Measurements from ENCODE around the gene GPR162. TPM values are rescaled to one million over a fixed set of nuclear protein-coding genes. Genes with fewer than 3 reads are reported as not detected.
A peak's percentile ranks its signal among the peaks of the same experiment; 100 is the strongest.

The GPR162 gene
- total and polyA plus RNA-seq, 7 experiments from 2014 or later, result 0.30 to 10.5 (median 0.38) TPM; not detected in 2

GRCh38 chr12:6779708-6780432, 41.8 kb upstream of the GPR162 start:
- Mint-ChIP-seq H3K27ac (peak overlapping the region; percentile 65 to 96 (median 84)), H3K4me3 (peak overlapping the region in 9 of 10 donors; percentile 13 to 90 (median 59)), H3K36me3 (peaks cover 0 to 16% (median 0%) of the 10 kb centered on the region in 5 donors), H3K4me1 (peaks cover 28 to 78% (median 64%) of the 10 kb centered on the region in 7 donors), H3K9me3 (no peaks in the 10 kb centered on the region), H3K27me3 (peaks cover 0 to 11% (median 1%) of the 10 kb centered on the region in 5 donors)
- CTCF ChIA-PET, result interaction anchor here (0.6 to 5.1 kb wide), 11 partner anchors 9 to 319 kb away, joined by 3 to 48 read pairs (median 3); partner anchors contain the start of genes CD4, MLF2 and PTMS
- Histone ChIP-seq H3K27ac (ENCODE audit: low read depth, low read length) (no peak overlapping the region), H3K36me3 (ENCODE audit: control insufficient read depth in 2 of 3, insufficient read depth in 3 of 3, low read length in 3 of 3) (no peaks in the 10 kb centered on the region), H3K27me3 (ENCODE audit: control insufficient read depth in 2 of 2, insufficient read depth in 2 of 2, low read length in 2 of 2) (no peaks in the 10 kb centered on the region), H3K9me3 (ENCODE audit: control insufficient read depth in 2 of 3, low read length in 3 of 3) (no peaks in the 10 kb centered on the region), H3K4me1 (ENCODE audit: control insufficient read depth in 2 of 2, insufficient read depth in 2 of 2, low read length in 2 of 2) (peaks cover 16 to 59% of the 10 kb centered on the region in 2 donors), H3K4me3 (ENCODE audit: low read length) (no peak overlapping the region)
- no peak for ATAC-seq
- intact Hi-C loops (cut with micrococcal nuclease), result loop anchor here (1.0 to 5.0 kb wide), 10 partner anchors 9 to 217 kb away; partner anchors contain the start of genes CD4 (in 2 of the 2), MLF2 (in 2 of the 2), ZNF384 (in 2 of the 2) and NOP2 (in 1 of the 2)
- POLR2A ChIA-PET, result interaction anchor here (0.6 to 5.1 kb wide), 12 partner anchors 8 to 1262 kb away, joined by 3 to 40 read pairs (median 4); partner anchors contain the start of genes CD4, CDCA3, GPR162 and LAG3
- no peak for DNase-seq

- peaks cover 0 to 7% (median 0%) of the 10 kb centered on the region in 5 donors for H3K27me3 Mint-ChIP-seq
- H3K27ac Mint-ChIP-seq, result peak overlapping the region in 7 of 9 donors; percentile 62 to 96 (median 84)
- no peak overlapping the region for H3K27ac ChIP-seq (ENCODE audit: low read depth, low read length)
- ATAC-seq (no peak), DNase-seq (peak in 1 of 9 donors; percentile 47)
- H3K9me3 Mint-ChIP-seq, result no peaks in the 10 kb centered on the region
- intact Hi-C loops (cut with micrococcal nuclease), result loop anchor here in 1 of 2 donors (1.0 kb wide), 1 partner anchor 13 kb away; no protein-coding TSS in a partner anchor
- H3K36me3 ChIP-seq (ENCODE audit: control insufficient read depth in 2 of 3, insufficient read depth in 3 of 3, low read length in 3 of 3), result no peaks in the 10 kb centered on the region
- H3K36me3 Mint-ChIP-seq, result peaks cover 0 to 11% (median 0%) of the 10 kb centered on the region in 5 donors
- H3K9me3 ChIP-seq (ENCODE audit: control insufficient read depth in 2 of 3, low read length in 3 of 3), result no peaks in the 10 kb centered on the region
- H3K4me1 ChIP-seq (ENCODE audit: control insufficient read depth in 2 of 2, insufficient read depth in 2 of 2, low read length in 2 of 2), result peaks cover 9 to 66% of the 10 kb centered on the region in 2 donors
- ChIA-PET CTCF (interaction anchor here (0.6 to 5.1 kb wide), 10 partner anchors 9 to 470 kb away, joined by 3 to 48 read pairs (median 4); partner anchors contain the start of genes CD4, MLF2, PLEKHG6 and PTMS), POLR2A (interaction anchor here (0.6 to 5.1 kb wide), 14 partner anchors 9 to 188 kb away, joined by 3 to 40 read pairs (median 4); partner anchors contain the start of genes CD4, CDCA3, GPR162 and LAG3)
- no peaks in the 10 kb centered on the region for H3K27me3 ChIP-seq (ENCODE audit: control insufficient read depth in 2 of 2, insufficient read depth in 2 of 2, low read length in 2 of 2)
- peaks cover 30 to 78% (median 67%) of the 10 kb centered on the region in 7 donors for H3K4me1 Mint-ChIP-seq
- H3K4me3 ChIP-seq (ENCODE audit: low read length), result no peak overlapping the region
- peak overlapping the region in 4 of 10 donors; percentile 6 to 53 (median 34) for H3K4me3 Mint-ChIP-seq
Measured at GRCh38 chr12:6780573-6780972, 41.0 kb upstream of the GPR162 start.

GRCh38 chr12:6782119-6782518, 39.5 kb upstream of the GPR162 start:
- Histone ChIP-seq H3K4me1 (ENCODE audit: control insufficient read depth in 2 of 2, insufficient read depth in 2 of 2, low read length in 2 of 2) (peaks cover 4 to 80% of the 10 kb centered on the region in 2 donors), H3K27ac (ENCODE audit: low read depth, low read length) (peak overlapping the region; percentile 88), H3K36me3 (ENCODE audit: control insufficient read depth in 2 of 3, insufficient read depth in 3 of 3, low read length in 3 of 3) (no peaks in the 10 kb centered on the region), H3K9me3 (ENCODE audit: control insufficient read depth in 2 of 3, low read length in 3 of 3) (no peaks in the 10 kb centered on the region), H3K27me3 (ENCODE audit: control insufficient read depth in 2 of 2, insufficient read depth in 2 of 2, low read length in 2 of 2) (no peaks in the 10 kb centered on the region), H3K4me3 (ENCODE audit: low read length) (no peak overlapping the region)
- Mint-ChIP-seq H3K9me3 (no peaks in the 10 kb centered on the region), H3K36me3 (peaks cover 0 to 5% (median 0%) of the 10 kb centered on the region in 5 donors), H3K27me3 (no peaks in the 10 kb centered on the region), H3K4me3 (peak overlapping the region in 7 of 10 donors; percentile 5 to 67 (median 23)), H3K27ac (peak overlapping the region; percentile 43 to 98 (median 94)), H3K4me1 (peaks cover 39 to 87% (median 80%) of the 10 kb centered on the region in 7 donors)
- peak in 1 of 9 donors; percentile 4 for DNase-seq
- ATAC-seq, result no peak
- ChIA-PET CTCF (interaction anchor here (0.7 to 5.1 kb wide), 7 partner anchors 10 to 69 kb away, joined by 3 to 24 read pairs (median 6); partner anchors contain the start of genes CDCA3, MLF2, PTMS and USP5), POLR2A (interaction anchor here (0.8 to 5.1 kb wide), 7 partner anchors 9 to 171 kb away, joined by 3 to 40 read pairs (median 5); partner anchors contain the start of genes LAG3 and MLF2)
- intact Hi-C loops (cut with micrococcal nuclease), result no loop called here

DNA sequence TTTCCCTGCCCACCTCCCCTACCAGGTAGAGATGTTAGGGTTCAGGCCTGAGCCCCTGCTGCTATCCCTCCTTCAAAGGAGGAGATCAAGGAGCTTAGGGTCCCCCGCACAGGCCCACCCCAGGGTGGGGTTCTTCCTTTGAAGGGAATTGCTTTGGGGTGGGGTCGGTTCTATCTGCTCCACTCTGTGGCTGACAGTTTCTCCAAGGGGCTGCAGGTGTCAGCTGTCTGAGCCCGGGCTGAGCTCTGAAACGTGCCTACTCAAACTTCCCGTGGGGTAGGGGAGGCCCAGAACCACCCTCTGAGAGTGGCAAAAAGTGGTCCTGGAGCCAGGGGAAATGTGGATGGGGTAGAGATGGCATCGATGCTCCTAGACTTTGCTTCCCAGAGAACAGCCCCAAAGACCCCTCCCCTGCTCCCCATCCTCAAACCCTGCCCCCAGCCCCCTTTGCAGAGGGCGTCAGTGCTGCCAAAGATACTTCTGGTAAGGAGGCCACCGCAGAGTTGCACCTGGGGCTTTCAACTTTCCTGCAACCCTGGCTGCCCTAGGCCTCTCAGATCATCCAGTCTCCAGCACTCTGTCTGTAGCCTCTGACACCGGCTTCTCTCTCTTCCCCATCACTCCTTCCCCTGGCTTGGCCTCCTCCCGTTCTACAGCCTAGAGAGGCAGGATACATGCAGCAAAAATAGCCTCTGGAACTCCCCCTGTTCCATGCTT, 38.6 kb upstream of the GPR162 start:
- intact Hi-C loops (cut with micrococcal nuclease), result loop anchor here in 1 of 2 donors (1.0 kb wide), 2 partner anchors 10 to 11 kb away; partner anchors contain the start of gene LAG3

DNA sequence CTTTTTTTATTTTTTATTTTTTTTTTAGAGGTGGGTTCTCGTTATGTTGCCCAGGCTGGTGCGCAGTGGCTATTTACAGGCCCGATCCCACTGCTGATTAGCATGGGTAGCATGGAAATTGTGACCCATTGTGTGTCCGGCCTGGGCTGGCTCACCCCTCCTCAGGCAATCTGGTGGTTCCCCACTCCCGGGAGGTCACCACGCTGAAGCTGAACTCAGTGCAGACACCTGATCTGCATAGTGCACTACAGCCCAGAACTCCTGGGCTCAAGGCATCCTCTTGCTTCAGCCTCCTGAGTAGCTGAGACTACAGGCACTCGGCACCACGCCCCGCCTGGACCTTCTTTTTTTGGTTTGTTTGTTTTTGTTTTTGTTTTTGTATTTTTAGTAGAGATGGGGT, 37.8 kb upstream of the GPR162 start:
- Histone ChIP-seq H3K9me3 (ENCODE audit: control insufficient read depth in 2 of 3, low read length in 3 of 3) (no peaks in the 10 kb centered on the region), H3K36me3 (ENCODE audit: control insufficient read depth in 2 of 3, insufficient read depth in 3 of 3, low read length in 3 of 3) (no peaks in the 10 kb centered on the region), H3K4me1 (ENCODE audit: control insufficient read depth in 2 of 2, insufficient read depth in 2 of 2, low read length in 2 of 2) (peaks cover under 1 to 83% of the 10 kb centered on the region in 2 donors), H3K27me3 (ENCODE audit: control insufficient read depth in 2 of 2, insufficient read depth in 2 of 2, low read length in 2 of 2) (no peaks in the 10 kb centered on the region), H3K27ac (ENCODE audit: low read depth, low read length) (peak overlapping the region; percentile 88), H3K4me3 (ENCODE audit: low read length) (no peak overlapping the region)
- DNase-seq (peak in 1 of 9 donors; percentile 1), ATAC-seq (no peak)
- H3K9me3 Mint-ChIP-seq, result no peaks in the 10 kb centered on the region
- peak overlapping the region; percentile 52 to 97 (median 94) for H3K27ac Mint-ChIP-seq
- ChIA-PET CTCF (interaction anchor here (1.2 to 5.1 kb wide), 3 partner anchors 17 to 173 kb away, joined by 3 to 24 read pairs (median 8); partner anchors contain the start of gene PTMS), POLR2A (interaction anchor here (0.6 to 5.1 kb wide), 8 partner anchors 9 to 94 kb away, joined by 3 to 40 read pairs (median 4); partner anchors contain the start of genes MLF2 and ZNF384)
- H3K4me3 Mint-ChIP-seq, result peak overlapping the region in 4 of 10 donors; percentile 55 to 67 (median 59)
- intact Hi-C loops (cut with micrococcal nuclease), result loop anchor here in 1 of 2 donors (1.0 kb wide), 2 partner anchors 9 to 12 kb away; partner anchors contain the start of gene LAG3
- H3K4me1 Mint-ChIP-seq, result peaks cover 39 to 87% (median 84%) of the 10 kb centered on the region in 7 donors
- no peaks in the 10 kb centered on the region for H3K27me3 Mint-ChIP-seq
- H3K36me3 Mint-ChIP-seq, result no peaks in the 10 kb centered on the region

More for the DNA sequence above, 38.6 kb upstream of the GPR162 start:
- ChIA-PET CTCF (interaction anchor here (0.6 to 5.1 kb wide), 7 partner anchors 9 to 173 kb away, joined by 3 to 24 read pairs (median 3); partner anchors contain the start of genes CDCA3, MLF2, PTMS and USP5), POLR2A (interaction anchor here (0.6 to 5.1 kb wide), 11 partner anchors 9 to 93 kb away, joined by 3 to 40 read pairs (median 4); partner anchors contain the start of genes LAG3, MLF2 and ZNF384)
- H3K27me3 Mint-ChIP-seq, result no peaks in the 10 kb centered on the region
- DNase-seq, result peak in 1 of 9 donors; percentile 12
- Histone ChIP-seq H3K27ac (ENCODE audit: low read depth, low read length) (peak overlapping the region; percentile 88), H3K9me3 (ENCODE audit: control insufficient read depth in 2 of 3, low read length in 3 of 3) (no peaks in the 10 kb centered on the region), H3K4me1 (ENCODE audit: control insufficient read depth in 2 of 2, insufficient read depth in 2 of 2, low read length in 2 of 2) (peaks cover 4 to 82% of the 10 kb centered on the region in 2 donors), H3K27me3 (ENCODE audit: control insufficient read depth in 2 of 2, insufficient read depth in 2 of 2, low read length in 2 of 2) (no peaks in the 10 kb centered on the region), H3K4me3 (ENCODE audit: low read length) (no peak overlapping the region), H3K36me3 (ENCODE audit: control insufficient read depth in 2 of 3, insufficient read depth in 3 of 3, low read length in 3 of 3) (no peaks in the 10 kb centered on the region)
- peaks cover 0 to 5% (median 0%) of the 10 kb centered on the region in 5 donors for H3K36me3 Mint-ChIP-seq
- H3K27ac Mint-ChIP-seq, result peak overlapping the region; percentile 90 to 98 (median 94)
- H3K9me3 Mint-ChIP-seq, result no peaks in the 10 kb centered on the region
- no peak for ATAC-seq
- H3K4me1 Mint-ChIP-seq, result peaks cover 42 to 87% (median 84%) of the 10 kb centered on the region in 7 donors
- peak overlapping the region; percentile 14 to 69 (median 57) for H3K4me3 Mint-ChIP-seq
